ENCODE results near the gene TTC17. TPM values are rescaled to one million over a fixed set of nuclear protein-coding genes. Genes with fewer than 3 reads are reported as not detected.

Gene TTC17
- polyA plus RNA-seq, 1 experiment: 104 TPM

DNA sequence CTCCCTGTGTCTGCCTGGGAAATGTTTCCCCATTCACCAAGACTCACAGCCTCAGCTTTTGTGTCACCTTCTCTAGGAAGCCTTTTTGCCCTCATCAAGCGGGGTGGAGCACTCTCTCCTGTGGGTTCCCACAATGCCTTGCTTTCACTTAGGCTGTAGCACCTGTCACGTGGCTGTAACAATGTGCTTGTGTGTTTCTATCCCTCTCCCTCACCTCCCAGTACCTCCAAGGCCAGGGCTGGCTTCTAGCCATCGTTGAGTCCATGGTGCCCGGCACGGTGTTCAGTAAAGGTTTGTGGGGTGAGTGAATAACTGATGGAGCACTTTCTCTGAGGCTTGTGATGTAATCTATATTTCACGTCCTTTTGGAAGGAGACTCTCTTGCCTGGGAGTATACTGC lies 153.2 kb downstream of the TTC17 start:
- CTCF ChIA-PET: no interaction called here
- Histone ChIP-seq H3K36me3 (ENCODE audit: control insufficient read depth, insufficient read depth, low read length) (no peaks in the 10 kb centered on the region), H3K27me3 (ENCODE audit: control insufficient read depth, insufficient read depth, low read length) (no peaks in the 10 kb centered on the region), H3K4me3 (ENCODE audit: low read depth, low read length) (no peak overlapping the region)
- POLR2A ChIA-PET: no interaction called here
- no peak for DNase-seq (ENCODE audit: low read depth)
- TF ChIP-seq, protein P1, sequence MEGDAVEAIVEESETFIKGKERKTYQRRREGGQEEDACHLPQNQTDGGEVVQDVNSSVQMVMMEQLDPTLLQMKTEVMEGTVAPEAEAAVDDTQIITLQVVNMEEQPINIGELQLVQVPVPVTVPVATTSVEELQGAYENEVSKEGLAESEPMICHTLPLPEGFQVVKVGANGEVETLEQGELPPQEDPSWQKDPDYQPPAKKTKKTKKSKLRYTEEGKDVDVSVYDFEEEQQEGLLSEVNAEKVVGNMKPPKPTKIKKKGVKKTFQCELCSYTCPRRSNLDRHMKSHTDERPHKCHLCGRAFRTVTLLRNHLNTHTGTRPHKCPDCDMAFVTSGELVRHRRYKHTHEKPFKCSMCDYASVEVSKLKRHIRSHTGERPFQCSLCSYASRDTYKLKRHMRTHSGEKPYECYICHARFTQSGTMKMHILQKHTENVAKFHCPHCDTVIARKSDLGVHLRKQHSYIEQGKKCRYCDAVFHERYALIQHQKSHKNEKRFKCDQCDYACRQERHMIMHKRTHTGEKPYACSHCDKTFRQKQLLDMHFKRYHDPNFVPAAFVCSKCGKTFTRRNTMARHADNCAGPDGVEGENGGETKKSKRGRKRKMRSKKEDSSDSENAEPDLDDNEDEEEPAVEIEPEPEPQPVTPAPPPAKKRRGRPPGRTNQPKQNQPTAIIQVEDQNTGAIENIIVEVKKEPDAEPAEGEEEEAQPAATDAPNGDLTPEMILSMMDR (IDR thresholded peaks at IDR 0.05; ENCODE audit: insufficient read depth, low read depth, low read length): no peak

DNA sequence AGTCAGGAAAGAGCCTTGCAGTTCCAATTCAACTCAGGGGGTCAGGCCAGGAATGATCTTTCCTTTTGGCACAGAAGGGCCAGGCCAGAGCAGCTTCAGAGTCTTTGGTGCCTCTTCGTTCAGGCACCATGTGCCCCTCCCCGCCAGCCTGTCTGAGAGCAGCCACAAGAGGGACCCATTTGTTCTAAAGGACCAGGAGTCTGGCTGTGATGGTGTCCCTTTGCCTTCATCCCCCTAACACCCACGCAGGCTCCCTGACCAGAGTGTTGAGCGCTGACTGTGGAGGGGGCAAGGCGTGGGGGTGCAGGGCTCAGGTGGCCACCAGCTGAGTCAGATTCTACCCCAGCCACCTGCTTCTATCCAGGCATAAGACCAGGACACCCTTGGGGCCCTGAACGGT lies 156.4 kb downstream of the TTC17 start:
- TF ChIP-seq, protein P1 (IDR thresholded peaks at IDR 0.05; ENCODE audit: insufficient read depth, low read depth, low read length): no peak
- DNase-seq (ENCODE audit: low read depth): no peak
- Histone ChIP-seq H3K36me3 (ENCODE audit: control insufficient read depth, insufficient read depth, low read length) (no peaks in the 10 kb centered on the region), H3K4me3 (ENCODE audit: low read depth, low read length) (no peak overlapping the region), H3K27me3 (ENCODE audit: control insufficient read depth, insufficient read depth, low read length) (no peaks in the 10 kb centered on the region)
- ChIA-PET CTCF (no interaction called here), POLR2A (no interaction called here)

DNA sequence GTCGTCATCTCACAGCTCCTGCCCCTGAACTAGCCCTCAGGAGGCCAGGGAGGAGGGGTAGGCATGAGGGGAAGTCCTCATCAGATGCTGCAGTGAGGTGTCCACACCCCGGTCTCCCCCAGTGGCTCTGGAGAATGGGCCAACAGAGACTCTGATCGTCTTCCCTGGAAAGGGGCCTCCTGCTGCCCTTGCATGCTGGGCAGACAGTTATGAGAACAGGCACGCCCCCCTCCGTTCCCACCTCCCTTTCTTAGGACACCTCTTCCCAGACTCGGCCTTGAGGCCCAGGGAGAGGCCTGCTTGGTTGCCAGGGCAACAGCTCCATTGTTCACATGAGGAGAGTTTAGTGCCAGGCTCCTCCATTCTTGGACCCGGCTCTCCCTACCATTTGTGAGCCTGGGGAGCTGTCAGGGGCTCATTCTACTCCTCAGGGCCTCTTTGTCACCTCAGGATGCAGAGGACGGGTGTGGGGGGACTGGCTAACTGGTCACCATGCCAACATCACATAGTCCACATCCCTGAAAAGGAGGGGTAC lies 157.7 kb downstream of the TTC17 start:
- Histone ChIP-seq H3K4me3 (ENCODE audit: low read depth, low read length) (no peak overlapping the region), H3K36me3 (ENCODE audit: control insufficient read depth, insufficient read depth, low read length) (no peaks in the 10 kb centered on the region), H3K27me3 (ENCODE audit: control insufficient read depth, insufficient read depth, low read length) (no peaks in the 10 kb centered on the region)
- CTCF ChIA-PET: no interaction called here
- TF ChIP-seq, protein P1 (IDR thresholded peaks at IDR 0.05; ENCODE audit: insufficient read depth, low read depth, low read length): no peak
- DNase-seq (ENCODE audit: low read depth): no peak
- POLR2A ChIA-PET: no interaction called here

DNA sequence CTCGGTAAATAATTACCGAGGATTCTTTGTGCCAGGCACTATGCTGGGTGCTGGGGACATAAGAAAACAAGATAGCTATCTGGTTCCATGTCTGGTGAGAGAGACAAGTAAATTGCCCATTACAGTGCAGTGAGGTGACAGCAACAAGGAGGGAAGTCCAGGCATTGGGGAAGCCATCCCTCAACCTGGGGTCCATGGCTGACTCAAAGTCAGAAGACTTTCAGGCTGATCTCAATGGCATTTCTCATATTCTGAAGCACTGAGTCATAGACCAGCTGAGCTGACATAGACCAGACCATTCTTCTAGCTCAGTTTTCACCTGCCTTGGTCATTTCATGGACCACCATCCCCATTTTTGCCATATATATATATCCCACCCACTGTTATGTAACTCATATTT lies 158.8 kb downstream of the TTC17 start:
- Histone ChIP-seq H3K4me3 (ENCODE audit: low read depth, low read length) (no peak overlapping the region), H3K27me3 (ENCODE audit: control insufficient read depth, insufficient read depth, low read length) (no peaks in the 10 kb centered on the region; the same call in 1 of the 2 replicates), H3K36me3 (ENCODE audit: control insufficient read depth, insufficient read depth, low read length) (no peaks in the 10 kb centered on the region)
- CTCF ChIA-PET: no interaction called here
- TF ChIP-seq, protein P1 (IDR thresholded peaks at IDR 0.05; ENCODE audit: insufficient read depth, low read depth, low read length): no peak
- POLR2A ChIA-PET: no interaction called here
- DNase-seq (ENCODE audit: low read depth): no peak

DNA sequence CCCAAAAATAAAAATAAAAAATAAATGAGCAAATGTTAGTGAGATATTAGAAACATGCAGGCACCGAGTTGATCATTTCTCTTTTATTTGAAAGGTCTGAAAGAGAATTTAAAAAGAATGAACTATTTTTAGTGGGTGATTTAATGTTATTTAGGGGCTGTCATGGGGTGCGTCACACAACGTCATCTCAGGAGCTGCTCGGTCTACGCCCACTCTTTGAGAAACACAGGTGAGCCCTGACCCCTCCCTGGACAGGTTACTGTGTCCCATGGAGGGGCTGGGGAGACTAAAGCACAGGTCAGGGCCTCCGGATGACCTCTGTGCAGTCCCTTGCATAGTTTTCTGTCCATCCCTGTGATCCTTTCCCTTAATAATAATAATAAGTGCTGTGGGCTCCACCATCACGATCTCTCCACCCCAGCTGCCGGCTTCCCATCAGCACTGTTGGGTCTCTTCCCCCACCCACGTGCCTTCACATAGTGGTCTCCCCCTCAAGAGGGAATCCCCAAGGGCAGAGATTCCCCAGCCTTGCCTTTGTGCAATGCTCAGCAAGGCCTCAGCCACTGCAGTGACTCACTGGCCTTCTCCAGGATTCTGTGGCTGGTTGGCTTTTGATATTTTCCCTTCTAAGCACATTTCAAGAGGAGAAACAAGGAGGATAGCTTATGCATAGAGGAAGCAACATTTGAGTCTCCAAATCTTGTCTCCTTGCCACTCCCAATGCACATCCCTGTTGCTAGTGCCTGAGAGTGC lies 159.9 kb downstream of the TTC17 start:
- Histone ChIP-seq H3K27me3 (ENCODE audit: control insufficient read depth, insufficient read depth, low read length) (no peaks in the 10 kb centered on the region; the same call in 1 of the 2 replicates), H3K36me3 (ENCODE audit: control insufficient read depth, insufficient read depth, low read length) (no peaks in the 10 kb centered on the region), H3K4me3 (ENCODE audit: low read depth, low read length) (no peak overlapping the region)
- TF ChIP-seq, protein P1 (IDR thresholded peaks at IDR 0.05; ENCODE audit: insufficient read depth, low read depth, low read length): no peak
- no peak for DNase-seq (ENCODE audit: low read depth)
- CTCF ChIA-PET: no interaction called here
- POLR2A ChIA-PET: no interaction called here
